Osteocyte (in vitro differentiated cells): Measurements from ENCODE around the gene PRKG1. TPM values are rescaled to one million over a fixed set of nuclear protein-coding genes. Genes with fewer than 3 reads are reported as not detected.

ENCODE experiments used
- DNase-seq: peaks from one replicate; pipeline ENCODE4 v3.0.0; 2021; ENCODE audit warnings: mixed read lengths; ENCODE audit not compliant: unreplicated experiment; ENCODE audit errors: extremely low spot score
- H3K27ac Mint-ChIP-seq: one replicate; pipeline ENCODE4 v1.8.0; 2021; ENCODE audit warnings: mild to moderate bottlenecking, mixed read lengths; ENCODE audit not compliant: unreplicated experiment
- H3K27me3 Mint-ChIP-seq: one replicate; pipeline ENCODE4 v1.8.0; 2021; ENCODE audit warnings: mixed read lengths; ENCODE audit not compliant: unreplicated experiment
- H3K36me3 Mint-ChIP-seq: one replicate; pipeline ENCODE4 v1.8.0; 2021; ENCODE audit warnings: mixed read lengths; ENCODE audit not compliant: unreplicated experiment
- H3K4me1 Mint-ChIP-seq: one replicate; pipeline ENCODE4 v1.8.0; 2021; ENCODE audit warnings: mixed read lengths; ENCODE audit not compliant: unreplicated experiment
- H3K4me3 Mint-ChIP-seq: one replicate; pipeline ENCODE4 v1.8.0; 2021; ENCODE audit warnings: mild to moderate bottlenecking, moderate library complexity, mixed read lengths; ENCODE audit not compliant: unreplicated experiment
- H3K9me3 Mint-ChIP-seq: one replicate; pipeline ENCODE4 v1.8.0; 2021; ENCODE audit warnings: mixed read lengths; ENCODE audit not compliant: unreplicated experiment
- CTCF ChIP-seq: fragments of 200-600 bp; sonication (generic); IDR thresholded peaks from 2 replicates; pipeline ENCODE4 v1.5.0; 2021; ENCODE audit warnings: antibody characterized with exemption, mild to moderate bottlenecking, moderate library complexity
- total RNA-seq: library from RNA; stranded (reverse); gene quantifications from 2 replicates; pipeline ENCODE4 v1.2.1, GENCODE V29; 2021

The PRKG1 gene
- total RNA-seq, 1 donor from 2014 or later = 10.8 TPM

- no peak overlapping the region for H3K4me3 Mint-ChIP-seq
- no peak for TF ChIP-seq CTCF
- H3K36me3 Mint-ChIP-seq = no peaks in the 10 kb centered on the region
- H3K9me3 Mint-ChIP-seq = peaks cover 8% of the 10 kb centered on the region
- peaks cover 3% of the 10 kb centered on the region for H3K4me1 Mint-ChIP-seq
- no peak for DNase-seq
- H3K27ac Mint-ChIP-seq = no peak overlapping the region
- H3K27me3 Mint-ChIP-seq = no peaks in the 10 kb centered on the region
These were observed 692.9 kb downstream of the PRKG1 start for GRCh38 chr10:51767103-51767763.

GRCh38 chr10:51768886-51769465 is 694.7 kb downstream of the PRKG1 start:
- Mint-ChIP-seq H3K4me1 (peaks cover 8% of the 10 kb centered on the region), H3K36me3 (no peaks in the 10 kb centered on the region), H3K27me3 (no peaks in the 10 kb centered on the region), H3K9me3 (peaks cover 8% of the 10 kb centered on the region), H3K4me3 (no peak overlapping the region), H3K27ac (no peak overlapping the region)
- DNase-seq = no peak
- no peak for TF ChIP-seq CTCF

- no peak overlapping the region for H3K4me3 Mint-ChIP-seq
- H3K27ac Mint-ChIP-seq = no peak overlapping the region
- TF ChIP-seq CTCF = no peak
- H3K9me3 Mint-ChIP-seq = peaks cover 8% of the 10 kb centered on the region
- no peaks in the 10 kb centered on the region for H3K27me3 Mint-ChIP-seq
- H3K4me1 Mint-ChIP-seq = peaks cover 9% of the 10 kb centered on the region
- no peaks in the 10 kb centered on the region for H3K36me3 Mint-ChIP-seq
- DNase-seq = no peak
These were observed 696.4 kb downstream of the PRKG1 start for GRCh38 chr10:51770709-51771108.

GRCh38 chr10:51772387-51772786 is 698.1 kb downstream of the PRKG1 start:
- TF ChIP-seq CTCF = no peak
- Mint-ChIP-seq H3K9me3 (no peaks in the 10 kb centered on the region), H3K27me3 (no peaks in the 10 kb centered on the region), H3K36me3 (no peaks in the 10 kb centered on the region), H3K27ac (no peak overlapping the region), H3K4me1 (peaks cover 9% of the 10 kb centered on the region), H3K4me3 (no peak overlapping the region)
- DNase-seq = no peak

- TF ChIP-seq CTCF = no peak
- Mint-ChIP-seq H3K4me1 (peaks cover 10% of the 10 kb centered on the region), H3K4me3 (no peak overlapping the region), H3K27ac (no peak overlapping the region), H3K9me3 (no peaks in the 10 kb centered on the region), H3K27me3 (no peaks in the 10 kb centered on the region), H3K36me3 (no peaks in the 10 kb centered on the region)
- no peak for DNase-seq
These were observed 699.4 kb downstream of the PRKG1 start for GRCh38 chr10:51773681-51774080.
